Measurements from ENCODE around the gene BAIAP2L2. TPM values are rescaled to one million over a fixed set of nuclear protein-coding genes. Genes with fewer than 3 reads are reported as not detected.
A peak's percentile ranks its signal among the peaks of the same experiment; 100 is the strongest.

Gene BAIAP2L2
- total RNA-seq, 1 donor from 2014 or later, result 6.5 TPM

- H3K4me1 Mint-ChIP-seq (ENCODE audit: low read depth), result no peaks in the 10 kb centered on the region
- H3K27ac Mint-ChIP-seq, result no peak overlapping the region
- DNase-seq (ENCODE audit: low spot score, unreplicated experiment), result no peak
- H3K4me3 Mint-ChIP-seq (ENCODE audit: low read depth), result no peak overlapping the region
- no peaks in the 10 kb centered on the region for H3K9me3 Mint-ChIP-seq (ENCODE audit: low read depth)
- H3K36me3 Mint-ChIP-seq (ENCODE audit: insufficient read depth), result no peaks in the 10 kb centered on the region
- peaks cover 15% of the 10 kb centered on the region for H3K27me3 Mint-ChIP-seq
- no peak for TF ChIP-seq CTCF (IDR thresholded peaks at IDR 0.05; ENCODE audit: unreplicated experiment)
Measured at GRCh38 chr22:38043151-38044039, 67.1 kb downstream of the BAIAP2L2 start.

GRCh38 chr22:38042488-38042790 is 68.0 kb downstream of the BAIAP2L2 start:
- Mint-ChIP-seq H3K9me3 (ENCODE audit: low read depth) (no peaks in the 10 kb centered on the region), H3K4me3 (ENCODE audit: low read depth) (no peak overlapping the region), H3K27me3 (peaks cover 15% of the 10 kb centered on the region), H3K36me3 (ENCODE audit: insufficient read depth) (no peaks in the 10 kb centered on the region), H3K4me1 (ENCODE audit: low read depth) (no peaks in the 10 kb centered on the region), H3K27ac (no peak overlapping the region)
- TF ChIP-seq CTCF (IDR thresholded peaks at IDR 0.05; ENCODE audit: unreplicated experiment), result no peak
- DNase-seq (ENCODE audit: low spot score, unreplicated experiment), result no peak

GRCh38 chr22:38041760-38042487 is 68.6 kb downstream of the BAIAP2L2 start:
- no peaks in the 10 kb centered on the region for H3K4me1 Mint-ChIP-seq (ENCODE audit: low read depth)
- H3K9me3 Mint-ChIP-seq (ENCODE audit: low read depth), result no peaks in the 10 kb centered on the region
- H3K27me3 Mint-ChIP-seq, result peaks cover 16% of the 10 kb centered on the region
- no peak overlapping the region for H3K4me3 Mint-ChIP-seq (ENCODE audit: low read depth)
- no peak for DNase-seq (ENCODE audit: low spot score, unreplicated experiment)
- no peaks in the 10 kb centered on the region for H3K36me3 Mint-ChIP-seq (ENCODE audit: insufficient read depth)
- no peak overlapping the region for H3K27ac Mint-ChIP-seq
- TF ChIP-seq CTCF (IDR thresholded peaks at IDR 0.05; ENCODE audit: unreplicated experiment), result no peak

GRCh38 chr22:38040953-38041759 is 69.3 kb downstream of the BAIAP2L2 start:
- Mint-ChIP-seq H3K36me3 (ENCODE audit: insufficient read depth) (no peaks in the 10 kb centered on the region), H3K4me1 (ENCODE audit: low read depth) (no peaks in the 10 kb centered on the region), H3K27ac (peak overlapping the region; percentile 2), H3K27me3 (peaks cover 18% of the 10 kb centered on the region), H3K4me3 (ENCODE audit: low read depth) (no peak overlapping the region), H3K9me3 (ENCODE audit: low read depth) (no peaks in the 10 kb centered on the region)
- DNase-seq (ENCODE audit: low spot score, unreplicated experiment), result no peak
- TF ChIP-seq CTCF (IDR thresholded peaks at IDR 0.05; ENCODE audit: unreplicated experiment), result no peak
